H1 (cell line): ENCODE measurements around the gene EIF4E1B. TPM values are rescaled to one million over a fixed set of nuclear protein-coding genes. Genes with fewer than 3 reads are reported as not detected.

Experiments
- CTCF ChIA-PET: fragments of 300-600 bp; sonication (Branson Sonifier 250); formaldehyde crosslinking; loops from one replicate; lab custom pipeline; 2021; ENCODE audit not compliant: partially characterized antibody; lab: Charles Lee
- POLR2A ChIA-PET: fragments of 300-600 bp; sonication (Branson Sonifier 250); formaldehyde crosslinking; loops from one replicate; lab custom pipeline; 2021; ENCODE audit warnings: inconsistent platforms; ENCODE audit not compliant: partially characterized antibody; lab: Charles Lee
- DNase-seq, 2 experiments: peaks; one replicate each; pipeline versions ENCODE4 v3.0.0 to v3.0.0-alpha.2; 2010 to 2022; ENCODE audit warnings: low spot score in 2 of 2, low read depth in 1 of 2, mixed read lengths in 1 of 2
- FAIRE-seq: peaks from 2 replicates; lab custom pipeline; 2011; peaks lifted over from hg19 to GRCh38; lab: Jason Lieb, UNC
- H2AFZ ChIP-seq: 2 replicates; pipeline ENCODE4 v1.8.1; 2012; ENCODE audit warnings: low read length, inconsistent platforms
- H2AK5ac ChIP-seq: 2 replicates; pipeline ENCODE4 v1.6.1; 2013; ENCODE audit warnings: low read depth, low read length
- H2BK120ac ChIP-seq: replicated peaks from 2 replicates; pipeline ENCODE3; 2013; ENCODE audit warnings: low read depth, low read length, inconsistent platforms
- H2BK12ac ChIP-seq: 2 replicates; pipeline ENCODE4 v1.6.1; 2013; ENCODE audit warnings: low read depth, low read length
- H2BK15ac ChIP-seq: 2 replicates; pipeline ENCODE4 v1.6.1; 2013; ENCODE audit warnings: low read length
- H2BK20ac ChIP-seq: 2 replicates; pipeline ENCODE4 v1.6.1; 2013; ENCODE audit warnings: low read length
- H2BK5ac ChIP-seq: 2 replicates; pipeline ENCODE4 v1.6.1; 2013; ENCODE audit warnings: low read depth, low read length
- H3K14ac ChIP-seq: 2 replicates; pipeline ENCODE4 v1.6.1; 2013; ENCODE audit warnings: inconsistent platforms; ENCODE audit not compliant: insufficient read length
- H3K18ac ChIP-seq: 2 replicates; pipeline ENCODE4 v1.6.1; 2013; ENCODE audit warnings: low read length; ENCODE audit errors: extremely low read depth
- H3K23ac ChIP-seq: 2 replicates; pipeline ENCODE4 v1.6.1; 2013; ENCODE audit warnings: inconsistent platforms; ENCODE audit not compliant: insufficient read length
- H3K23me2 ChIP-seq: 2 replicates; pipeline ENCODE4 v1.6.1; 2013; ENCODE audit warnings: low read depth, low read length
- H3K27ac ChIP-seq: 2 replicates; pipeline ENCODE4 v1.6.1; 2011; ENCODE audit warnings: low read depth, low read length, inconsistent platforms
- H3K27me3 ChIP-seq, 4 experiments: replicated peaks in 1 of 4; 1 replicate in 1 of 4; 2 replicates in 3 of 4; pipeline versions ENCODE4 v1.6.1 to v1.8.1; 2011 to 2013; ENCODE audit warnings: low read length in 3 of 4, mild to moderate bottlenecking in 3 of 4, inconsistent platforms in 2 of 4, mixed read lengths in 2 of 4, moderate library complexity in 1 of 4; ENCODE audit not compliant: control insufficient read depth in 3 of 4, insufficient read depth in 3 of 4; ENCODE audit errors: extremely low read depth in 1 of 4
- H3K36me3 ChIP-seq, 4 experiments: 2 replicates each; pipeline versions ENCODE4 v1.6.1 to v1.8.1; 2011 to 2013; ENCODE audit warnings: mild to moderate bottlenecking in 4 of 4, low read length in 3 of 4, moderate library complexity in 2 of 4, control low read depth in 1 of 4, inconsistent platforms in 1 of 4; ENCODE audit not compliant: insufficient read depth in 4 of 4, control insufficient read depth in 2 of 4
- H3K4ac ChIP-seq: replicated peaks from 2 replicates; pipeline ENCODE3; 2013; ENCODE audit warnings: low read length, low read depth, mixed read lengths, inconsistent platforms; ENCODE audit not compliant: insufficient read length
- H3K4me1 ChIP-seq, 4 experiments: replicated peaks in 1 of 4; 1 replicate in 1 of 4; 2 replicates in 3 of 4; pipeline versions ENCODE4 v1.6.1 to v1.8.1; 2011 to 2013; ENCODE audit warnings: low read length in 3 of 4, inconsistent platforms in 2 of 4, mixed read lengths in 1 of 4; ENCODE audit not compliant: insufficient read depth in 4 of 4, control insufficient read depth in 3 of 4
- H3K4me2 ChIP-seq, 2 experiments: 2 replicates each; pipeline versions ENCODE4 v1.6.1 to v1.8.1; 2011 to 2013; ENCODE audit warnings: low read depth in 2 of 2, low read length in 2 of 2, control low read depth in 1 of 2, inconsistent platforms in 1 of 2, mild to moderate bottlenecking in 1 of 2; ENCODE audit not compliant: insufficient read depth in 1 of 2
- H3K4me3 ChIP-seq, 4 experiments: fragments of 200-600, 300-600 bp in 1 of 4; sonication (generic), shearing (Covaris generic), sonication (Bioruptor Twin) in 1 of 4; 2 replicates each; pipeline versions ENCODE4 v1.5.1 to v1.8.1; 2011 to 2016; ENCODE audit warnings: low read length in 4 of 4, low read depth in 3 of 4, control low read depth in 2 of 4, inconsistent platforms in 2 of 4, mild to moderate bottlenecking in 2 of 4, mixed read lengths in 1 of 4, moderate library complexity in 1 of 4; ENCODE audit not compliant: insufficient read depth in 2 of 4; ENCODE audit errors: extremely low read depth in 1 of 4
- H3K56ac ChIP-seq: replicated peaks from 2 replicates; pipeline ENCODE3; 2013; ENCODE audit warnings: low read depth, mild to moderate bottlenecking, mixed read lengths, low read length, inconsistent platforms; ENCODE audit not compliant: insufficient read length
- H3K79me1 ChIP-seq: 2 replicates; pipeline ENCODE4 v1.6.1; 2013; ENCODE audit warnings: low read depth, low read length, control low read depth
- H3K79me2 ChIP-seq, 2 experiments: 2 replicates each; pipeline versions ENCODE4 v1.6.1 to v1.8.1; 2012 to 2013; ENCODE audit warnings: low read length in 2 of 2, mild to moderate bottlenecking in 2 of 2, inconsistent platforms in 1 of 2; ENCODE audit not compliant: insufficient read depth in 2 of 2, control insufficient read depth in 1 of 2
- H3K9ac ChIP-seq, 4 experiments: replicated peaks in 1 of 4; 1 replicate in 1 of 4; 2 replicates in 3 of 4; pipeline versions ENCODE4 v1.6.1 to v1.8.1; 2011 to 2013; ENCODE audit warnings: low read depth in 3 of 4, low read length in 3 of 4, control low read depth in 2 of 4, mild to moderate bottlenecking in 2 of 4, moderate library complexity in 2 of 4, inconsistent platforms in 1 of 4; ENCODE audit errors: extremely low read depth in 1 of 4
- H3K9me3 ChIP-seq, 2 experiments: 2 replicates each; pipeline versions ENCODE4 v1.6.1 to v1.8.1; 2012 to 2013; ENCODE audit warnings: mild to moderate bottlenecking in 2 of 2, moderate library complexity in 2 of 2, control low read depth in 1 of 2, inconsistent platforms in 1 of 2, low read depth in 1 of 2, low read length in 1 of 2, mixed read lengths in 1 of 2; ENCODE audit not compliant: insufficient read depth in 2 of 2
- H4K20me1 ChIP-seq, 2 experiments: replicated peaks in 1 of 2; 2 replicates each; pipeline versions ENCODE3 to v1.8.1; 2011 to 2013; ENCODE audit warnings: inconsistent platforms in 2 of 2, low read length in 2 of 2, mild to moderate bottlenecking in 1 of 2; ENCODE audit not compliant: insufficient read depth in 2 of 2, control insufficient read depth in 1 of 2
- H4K5ac ChIP-seq: 2 replicates; pipeline ENCODE4 v1.6.1; 2013; ENCODE audit warnings: low read length, low read depth, mixed read lengths, inconsistent platforms; ENCODE audit not compliant: insufficient read length
- H4K8ac ChIP-seq: 2 replicates; pipeline ENCODE4 v1.8.0; 2013; ENCODE audit warnings: mild to moderate bottlenecking, moderate library complexity, low read length, inconsistent platforms; ENCODE audit not compliant: insufficient read depth; ENCODE audit errors: extremely low read depth
- H4K91ac ChIP-seq: replicated peaks from 2 replicates; pipeline ENCODE3; 2013; ENCODE audit warnings: low read length, mixed read lengths, inconsistent platforms; ENCODE audit not compliant: insufficient read length
- ASH2L ChIP-seq: fragments of 200-600, 300-600 bp; sonication (generic); IDR thresholded peaks from one replicate; pipeline ENCODE4 v1.7.1; 2017; ENCODE audit warnings: low read length
- KDM4A ChIP-seq: IDR thresholded peaks from one replicate; pipeline ENCODE4 v1.7.1; 2012; ENCODE audit warnings: low read depth, mild to moderate bottlenecking, moderate library complexity, low read length, inconsistent platforms; ENCODE audit not compliant: severe bottlenecking
- MAX ChIP-seq: IDR thresholded peaks from 2 replicates; pipeline ENCODE4 v1.6.1; 2012; ENCODE audit warnings: inconsistent platforms
- RFX5 ChIP-seq: IDR thresholded peaks from 2 replicates; pipeline ENCODE4 v1.6.1; 2011; ENCODE audit warnings: low read depth, low read length, improper control_type of control experiment, borderline replicate concordance
- WGBS, 2 experiments: shearing (Covaris generic) in 1 of 2; methylation state at CpG; one replicate each; pipeline versions ENCODE4 v1.1.6 to v1.1.7; 2013 to 2015; ENCODE audit warnings: low lambda C conversion rate in 2 of 2, mixed read lengths in 2 of 2, inconsistent platforms in 1 of 2, low coverage in 1 of 2, missing lambda C conversion rate in 1 of 2; ENCODE audit not compliant: insufficient replicate concordance in 2 of 2, insufficient coverage in 1 of 2, insufficient read length in 1 of 2; ENCODE audit errors: extremely low coverage in 1 of 2, missing lambda C conversion rate in 1 of 2; 5-methylcytosine and 5-hydroxymethylcytosine counted together
- polyA plus RNA-seq, 7 experiments: library from polyadenylated mRNA; depleted of rRNA in 3 of 7; stranded (reverse) in 5 of 7; unstranded in 2 of 7; fragments of >200 nt in 5 of 7; fragments of 200-250 nt in 2 of 7; gene quantifications; 1 replicate in 5 of 7; 2 replicates in 1 of 7; 4 replicates in 1 of 7; pipeline versions ENCODE4 v1.2.1 to v1.2.3, GENCODE V29; 2011 to 2013; ENCODE audit warnings: missing spikeins in 2 of 7, mixed read lengths in 2 of 7
- total RNA-seq: library from RNA; stranded (reverse); fragmentation: NEBNext Ultra II Directional; extraction: Animal tissue kit (Norgen Biotek cat#: 25700); gene quantifications from 2 replicates; pipeline ENCODE4 v1.2.1, GENCODE V29; 2021

EIF4E1B gene
- total and polyA plus RNA-seq, 2 of the 8 experiments (the other 6 are each of a cell fraction or from before 2014, with no cell fraction given) = 0.97 to 1.3 TPM

GRCh38 chr5:176680226-176680563 lies 49.7 kb downstream of the EIF4E1B start:
- H4K5ac ChIP-seq = no peak overlapping the region
- FAIRE-seq = no peak
- peaks cover 7% of the 10 kb centered on the region; the same call in 1 of the 2 replicates for H3K23me2 ChIP-seq
- peak overlapping the region; percentile 62; the same call in 1 of the 2 replicates for H4K8ac ChIP-seq
- peaks cover 0 to 20% (median 19%) of the 10 kb centered on the region in 4 experiments; a peak in 6 of 7 replicates for H3K27me3 ChIP-seq
- no peak for DNase-seq
- TF ChIP-seq ASH2L (peak; percentile 14), MAX (no peak), RFX5 (no peak), KDM4A (peak; percentile 10)
- no peak overlapping the region for H2BK12ac ChIP-seq
- H3K14ac ChIP-seq = no peak overlapping the region
- peak overlapping the region; percentile 4 for H3K18ac ChIP-seq
- CTCF ChIA-PET = interaction anchor here (0.7 to 35.1 kb wide), 8 partner anchors 7 to 198 kb away, joined by 3 to 859 read pairs (median 5); no protein-coding TSS in a partner anchor
- H3K79me1 ChIP-seq = no peaks in the 10 kb centered on the region
- H3K9me3 ChIP-seq = no peaks in the 10 kb centered on the region
- H2BK5ac ChIP-seq = no peak overlapping the region
- no peak overlapping the region for H2BK120ac ChIP-seq
- peak overlapping the region; percentile 61 to 69 for H3K4me2 ChIP-seq
- no peak overlapping the region for H3K4ac ChIP-seq
- H3K4me1 ChIP-seq = peaks cover 0 to 10% (median 3%) of the 10 kb centered on the region in 4 experiments; a peak in 6 of 7 replicates
- H2AK5ac ChIP-seq = no peak overlapping the region
- H3K4me3 ChIP-seq = peak overlapping the region; percentile 10 to 55 (median 26); a peak in 7 of 8 replicates
- H3K23ac ChIP-seq = no peak overlapping the region
- no peaks in the 10 kb centered on the region for H3K79me2 ChIP-seq
- WGBS, 2 experiments = 23% methylated on average over 32 of the region's 33 CpGs; no CpG with 5 or more reads in 1 of the 2 experiments
- no peak overlapping the region for H3K27ac ChIP-seq
- POLR2A ChIA-PET = interaction anchor here (0.8 to 3.3 kb wide), 4 partner anchors 13 to 64 kb away, joined by 3 to 13 read pairs (median 4); no protein-coding TSS in a partner anchor
- H3K36me3 ChIP-seq = no peaks in the 10 kb centered on the region
- H4K91ac ChIP-seq = no peak overlapping the region
- no peak overlapping the region for H2BK20ac ChIP-seq
- H2AFZ ChIP-seq = peak overlapping the region; percentile 14; the same call in 1 of the 2 replicates
- H3K56ac ChIP-seq = no peak overlapping the region
- H3K9ac ChIP-seq = no peak overlapping the region
- H4K20me1 ChIP-seq = no peaks in the 10 kb centered on the region
- 0 out of 2 replicates have a peak overlapping the region, but pooled peaks have one; percentile 20 for H2BK15ac ChIP-seq
